MCF 10A (cell line): ENCODE results near the gene RNASE7. TPM values are rescaled to one million over a fixed set of nuclear protein-coding genes. Genes with fewer than 3 reads are reported as not detected.

Experiments used
- BruUV-seq: library from RNA; stranded (reverse); fragments of 400-500 nt; replicated peaks from 2 replicates; lab custom pipeline; 2021; lab: Mats Ljungman, UMichigan
- CTCF ChIA-PET: fragments of 300-600 bp; sonication (Branson Sonifier 250); formaldehyde crosslinking; extraction: SDS; loops from one replicate; lab custom pipeline; 2021; ENCODE audit warnings: antibody characterized with exemption, inconsistent platforms; lab: Yijun Ruan, JAX
- POLR2A ChIA-PET: fragments of 300-600, 350-650 bp; sonication (Branson Sonifier 250); formaldehyde crosslinking; extraction: SDS; loops from one replicate; lab custom pipeline; 2020; ENCODE audit warnings: antibody characterized with exemption, inconsistent platforms; lab: Yijun Ruan, JAX
- DNase-seq: peaks from one replicate; pipeline ENCODE4 v3.0.0-alpha.2; 2018; ENCODE audit not compliant: unreplicated experiment
- H3K27ac Mint-ChIP-seq: one replicate; pipeline ENCODE4 v1.8.0; 2022; ENCODE audit warnings: mild to moderate bottlenecking, low read depth, mixed read lengths; ENCODE audit not compliant: unreplicated experiment
- H3K27me3 Mint-ChIP-seq: one replicate; pipeline ENCODE4 v1.8.0; 2022; ENCODE audit warnings: mixed read lengths; ENCODE audit not compliant: insufficient read depth, unreplicated experiment
- H3K36me3 Mint-ChIP-seq: one replicate; pipeline ENCODE4 v1.8.0; 2022; ENCODE audit warnings: mild to moderate bottlenecking, moderate library complexity, mixed read lengths; ENCODE audit not compliant: insufficient read depth, unreplicated experiment
- H3K4me1 Mint-ChIP-seq: one replicate; pipeline ENCODE4 v1.8.0; 2022; ENCODE audit warnings: mixed read lengths; ENCODE audit not compliant: insufficient read depth, unreplicated experiment
- H3K4me3 Mint-ChIP-seq: one replicate; pipeline ENCODE4 v1.8.0; 2022; ENCODE audit warnings: mild to moderate bottlenecking, moderate library complexity, mixed read lengths; ENCODE audit not compliant: unreplicated experiment
- H3K9me3 Mint-ChIP-seq: one replicate; pipeline ENCODE4 v1.8.0; 2022; ENCODE audit warnings: mixed read lengths; ENCODE audit not compliant: unreplicated experiment
- intact Hi-C: fragments of 100-400 bp; cut with micrococcal nuclease; formaldehyde crosslinking; loops from 2 replicates; pipeline ENCODE4 v1.14.1; 2022
- total RNA-seq: library from RNA; stranded (reverse); gene quantifications from 2 replicates; pipeline ENCODE4 v1.2.3, GENCODE V29; 2022
- TF ChIP-seq, protein P1 (sequence below): fragments of 200-600 bp; IDR thresholded peaks from one replicate; pipeline ENCODE4 v1.8.0; 2022; ENCODE audit warnings: antibody characterized with exemption, mild to moderate bottlenecking; ENCODE audit not compliant: unreplicated experiment

RNASE7 gene
- total RNA-seq, 1 experiment from 2014 or later, result 10.9 TPM

- BruUV-seq, result no TSS peak
- TF ChIP-seq, protein P1, sequence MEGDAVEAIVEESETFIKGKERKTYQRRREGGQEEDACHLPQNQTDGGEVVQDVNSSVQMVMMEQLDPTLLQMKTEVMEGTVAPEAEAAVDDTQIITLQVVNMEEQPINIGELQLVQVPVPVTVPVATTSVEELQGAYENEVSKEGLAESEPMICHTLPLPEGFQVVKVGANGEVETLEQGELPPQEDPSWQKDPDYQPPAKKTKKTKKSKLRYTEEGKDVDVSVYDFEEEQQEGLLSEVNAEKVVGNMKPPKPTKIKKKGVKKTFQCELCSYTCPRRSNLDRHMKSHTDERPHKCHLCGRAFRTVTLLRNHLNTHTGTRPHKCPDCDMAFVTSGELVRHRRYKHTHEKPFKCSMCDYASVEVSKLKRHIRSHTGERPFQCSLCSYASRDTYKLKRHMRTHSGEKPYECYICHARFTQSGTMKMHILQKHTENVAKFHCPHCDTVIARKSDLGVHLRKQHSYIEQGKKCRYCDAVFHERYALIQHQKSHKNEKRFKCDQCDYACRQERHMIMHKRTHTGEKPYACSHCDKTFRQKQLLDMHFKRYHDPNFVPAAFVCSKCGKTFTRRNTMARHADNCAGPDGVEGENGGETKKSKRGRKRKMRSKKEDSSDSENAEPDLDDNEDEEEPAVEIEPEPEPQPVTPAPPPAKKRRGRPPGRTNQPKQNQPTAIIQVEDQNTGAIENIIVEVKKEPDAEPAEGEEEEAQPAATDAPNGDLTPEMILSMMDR, result no peak
- Mint-ChIP-seq H3K9me3 (no peaks in the 10 kb centered on the region), H3K27me3 (no peaks in the 10 kb centered on the region), H3K4me3 (no peak overlapping the region), H3K27ac (no peak overlapping the region), H3K4me1 (peaks cover 8% of the 10 kb centered on the region), H3K36me3 (peaks cover 6% of the 10 kb centered on the region)
- CTCF ChIA-PET, result interaction anchor here (0.6 to 6.6 kb wide), 6 partner anchors 18 to 55 kb away, joined by 3 to 62 read pairs (median 18); partner anchors contain the start of gene TMEM253
- POLR2A ChIA-PET, result interaction anchor here (0.7 kb wide), 1 partner anchor 19 kb away, joined by 3 read pairs; no protein-coding TSS in a partner anchor
- DNase-seq, result no peak
- intact Hi-C loops, result no loop called here
Measured at GRCh38 chr14:21049271-21049673, 7.1 kb downstream of the RNASE7 start.

DNA sequence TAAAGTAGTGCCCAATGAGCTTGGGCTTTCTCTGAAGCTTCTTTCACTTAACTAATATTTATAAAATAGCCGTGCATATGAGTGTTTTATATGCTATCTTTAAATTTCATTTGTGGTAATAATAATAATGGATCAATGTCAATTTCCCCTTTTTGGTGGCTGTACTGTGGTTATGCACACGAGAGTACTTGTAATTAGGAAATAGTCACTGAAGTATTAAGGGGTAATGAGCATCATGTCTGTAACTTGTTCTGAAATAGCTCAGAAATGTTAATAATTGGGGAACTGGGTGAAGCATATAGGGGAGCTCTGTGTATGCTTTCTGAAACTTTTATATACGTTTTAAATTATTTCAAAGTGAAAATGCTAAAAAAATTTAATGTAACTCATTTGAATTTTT lies 8.4 kb downstream of the RNASE7 start:
- TF ChIP-seq, protein P1, result no peak
- BruUV-seq, result no TSS peak
- DNase-seq, result no peak
- Mint-ChIP-seq H3K36me3 (no peaks in the 10 kb centered on the region), H3K27ac (no peak overlapping the region), H3K27me3 (no peaks in the 10 kb centered on the region), H3K4me3 (no peak overlapping the region), H3K4me1 (no peaks in the 10 kb centered on the region), H3K9me3 (no peaks in the 10 kb centered on the region)
- ChIA-PET CTCF (interaction anchor here (0.6 to 6.6 kb wide), 5 partner anchors 10 to 674 kb away, joined by 6 to 62 read pairs (median 7); no protein-coding TSS in a partner anchor), POLR2A (interaction anchor here (1.0 kb wide), 1 partner anchor 8 kb away, joined by 5 read pairs; no protein-coding TSS in a partner anchor)
- intact Hi-C loops, result no loop called here

DNA sequence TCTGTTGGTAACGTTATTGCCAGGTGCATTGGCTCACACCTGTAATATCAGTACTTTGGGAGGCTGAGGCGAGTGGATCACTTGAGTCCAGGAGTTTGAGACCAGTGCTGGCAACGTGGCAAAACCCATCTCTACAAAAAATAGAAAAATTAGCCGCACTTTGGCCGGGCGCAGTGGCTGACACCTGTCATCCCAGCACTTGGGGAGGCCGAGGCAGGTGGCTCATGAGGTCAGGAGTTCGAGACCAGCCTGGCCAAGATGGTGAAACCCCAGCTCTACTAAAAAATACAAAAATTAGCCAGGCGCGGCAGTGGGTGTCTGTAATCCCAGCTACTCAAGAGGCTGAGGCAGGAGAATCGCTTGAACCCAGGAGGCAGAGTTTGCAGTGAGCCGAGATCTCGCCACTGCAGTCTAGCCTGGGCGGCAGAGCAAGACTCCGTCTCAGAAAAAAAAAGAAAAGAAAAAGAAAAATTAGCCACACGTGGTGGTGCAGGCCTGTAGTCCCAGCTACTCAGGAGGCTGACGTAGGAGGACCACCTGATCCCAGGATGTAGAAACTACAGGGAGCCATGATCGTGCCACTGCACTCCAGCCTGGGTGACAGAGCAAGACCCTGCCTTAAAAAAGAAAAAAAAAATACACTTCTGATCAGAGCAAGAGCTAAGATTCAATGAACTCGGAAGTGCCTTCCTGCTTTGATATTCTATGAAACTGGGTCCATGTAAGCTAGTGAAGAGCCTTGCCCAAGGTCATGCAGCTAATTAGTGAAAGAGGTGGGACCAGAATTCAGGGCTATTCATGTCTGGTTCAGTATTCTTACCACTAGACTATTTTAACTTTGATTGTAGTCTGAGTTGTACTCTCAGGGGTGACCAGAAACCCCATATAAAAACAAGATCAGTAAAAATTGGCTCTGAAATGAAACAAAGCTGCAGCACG lies 11.3 kb downstream of the RNASE7 start:
- H3K36me3 Mint-ChIP-seq, result no peaks in the 10 kb centered on the region
- no peak for DNase-seq
- H3K27me3 Mint-ChIP-seq, result no peaks in the 10 kb centered on the region
- H3K27ac Mint-ChIP-seq, result no peak overlapping the region
- POLR2A ChIA-PET, result interaction anchor here (0.5 to 0.6 kb wide), 2 partner anchors 10 to 383 kb away, joined by 3 to 4 read pairs; no protein-coding TSS in a partner anchor
- no peaks in the 10 kb centered on the region for H3K4me1 Mint-ChIP-seq
- TF ChIP-seq, protein P1, result no peak
- CTCF ChIA-PET, result interaction anchor here (0.6 to 1.2 kb wide), 5 partner anchors 13 to 404 kb away, joined by 3 read pairs; no protein-coding TSS in a partner anchor
- no peaks in the 10 kb centered on the region for H3K9me3 Mint-ChIP-seq
- intact Hi-C loops, result no loop called here
- no peak overlapping the region for H3K4me3 Mint-ChIP-seq
- BruUV-seq, result no TSS peak
